Cortex of kidney (tissue), 1 donor: Measurements from ENCODE around the gene ERGIC1.
"Not testable (repeated sequence)": the region's sequence is repeated elsewhere in the genome, so short reads cannot be mapped to it uniquely, and the experiment has no call there.

Experiments
- DNase-seq: peaks from one replicate; lab custom pipeline; 2025; lab: John Stamatoyannopoulos, UW

ERGIC1 gene

DNA sequence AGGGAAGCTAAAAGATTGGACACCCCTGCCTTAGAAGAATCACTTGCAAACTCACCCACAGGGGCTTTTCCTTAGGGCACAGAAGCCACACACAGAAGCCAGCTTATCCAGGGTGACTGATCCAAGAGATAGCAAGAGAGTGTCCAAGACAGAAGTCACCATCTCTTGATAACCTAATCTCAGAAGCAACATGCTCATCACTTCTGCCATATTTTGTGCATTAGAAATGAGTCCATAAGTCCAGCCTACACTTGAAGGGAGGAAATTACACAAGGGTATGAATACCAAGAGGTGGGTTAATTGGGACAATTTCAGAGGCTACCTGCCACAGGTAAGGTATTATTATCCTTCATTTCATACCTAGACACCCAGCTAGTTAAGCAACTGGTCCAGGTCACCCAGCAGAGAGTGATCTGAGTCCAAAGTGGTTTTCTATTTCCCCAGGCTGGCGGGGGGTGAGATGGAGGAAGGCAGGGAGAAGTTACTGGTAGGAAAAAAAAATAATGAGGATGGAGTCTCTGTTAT lies 3.7 kb upstream of the ERGIC1 start:
- DNase-seq, result no peak

DNA sequence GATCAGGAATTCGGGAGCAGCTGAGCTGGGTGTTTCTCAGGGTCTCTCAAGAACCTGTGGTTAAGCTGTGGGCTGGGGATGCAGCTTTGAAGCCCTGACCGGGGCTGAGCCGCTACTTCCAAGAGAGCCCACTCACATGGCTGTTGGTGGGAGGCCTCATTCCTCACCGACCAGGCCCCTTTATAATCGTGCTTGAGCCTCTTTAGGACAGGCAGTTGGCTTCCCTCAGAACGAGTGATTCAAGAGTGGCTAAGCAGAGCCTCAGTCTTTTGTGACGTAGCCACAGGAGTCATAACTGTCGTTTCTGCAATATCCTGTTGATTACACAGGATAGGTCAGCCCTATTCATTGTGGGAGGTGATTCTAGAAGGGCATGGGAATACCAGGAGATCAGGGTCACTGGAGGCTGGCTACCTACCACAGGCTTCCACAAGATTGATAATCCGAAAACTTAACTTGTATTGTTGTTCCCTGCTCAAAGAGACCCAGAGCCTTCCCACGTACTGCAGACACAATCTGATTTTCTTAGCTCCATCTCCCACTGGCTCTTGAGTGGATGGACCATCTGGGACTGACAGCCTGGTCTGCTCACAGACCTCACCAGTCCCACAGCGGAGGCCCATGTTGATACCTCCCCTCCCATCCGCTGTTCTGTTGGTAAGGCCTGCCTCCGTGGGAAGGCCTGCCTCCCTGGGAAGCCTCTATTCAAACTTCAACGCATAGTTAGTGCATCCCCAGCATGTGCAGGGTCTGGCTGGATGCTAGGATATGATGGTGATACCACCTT lies 3.0 kb upstream of the ERGIC1 start:
- no peak for DNase-seq

DNA sequence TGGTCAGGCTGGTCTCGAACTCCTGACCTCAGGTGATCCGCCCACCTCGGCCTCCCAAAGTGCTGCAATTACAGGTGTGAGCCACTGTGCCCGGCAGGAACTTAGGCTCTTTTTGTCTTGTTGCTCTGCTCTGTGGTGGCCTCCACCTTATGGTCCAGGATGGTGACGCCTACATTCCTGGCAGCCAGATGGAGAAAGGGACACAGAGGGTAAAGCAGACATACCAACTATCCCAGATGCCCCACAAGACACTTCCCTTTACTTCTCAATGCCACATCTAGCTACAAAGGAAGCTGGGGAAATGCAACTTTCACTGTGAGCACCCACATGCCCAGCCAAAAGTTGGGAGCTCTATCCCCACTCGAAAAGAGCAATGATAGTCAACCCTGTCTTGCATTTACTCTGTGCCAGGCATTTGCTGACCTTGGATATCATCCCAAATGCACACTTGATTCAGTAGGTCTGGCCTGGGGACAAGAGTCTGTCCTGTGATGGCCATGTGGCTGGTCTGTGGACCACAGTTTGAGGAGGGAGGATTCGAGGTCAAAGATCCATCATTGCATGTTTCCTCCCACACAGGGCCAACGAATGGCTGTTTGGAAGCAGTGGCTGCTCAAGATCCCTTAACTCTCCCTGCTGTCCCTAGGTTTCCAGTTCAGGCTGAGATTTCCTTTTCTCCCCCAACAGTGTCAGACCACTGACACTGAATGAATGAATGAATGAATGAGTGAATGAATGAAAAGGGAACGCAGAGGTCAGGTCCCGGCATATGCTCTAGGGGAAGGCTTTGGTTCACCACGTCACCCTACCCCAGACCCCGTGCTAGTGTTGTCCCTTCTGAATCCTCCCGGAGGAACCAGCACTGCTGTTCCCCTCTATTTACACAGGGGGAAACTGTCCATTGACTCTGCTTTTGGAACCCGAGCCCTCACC lies 1.4 kb upstream of the ERGIC1 start:
- DNase-seq, result no peak

DNA sequence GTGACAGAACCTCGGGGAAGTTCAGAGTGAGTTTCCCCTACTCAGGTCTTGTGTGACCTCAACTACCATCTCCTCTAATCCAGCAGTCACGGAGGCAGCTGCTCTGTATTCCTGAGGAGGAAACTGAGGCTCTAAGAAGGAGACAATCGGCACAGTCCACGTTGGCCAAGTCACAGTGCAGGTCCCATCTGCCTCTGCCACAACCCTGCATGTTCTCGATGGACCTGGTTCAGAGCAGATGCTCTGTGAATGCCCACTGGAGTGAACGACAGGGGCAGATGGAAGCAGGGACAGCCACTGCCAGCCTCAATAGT lies 722 bp upstream of the ERGIC1 start:
- DNase-seq, result no peak

DNA sequence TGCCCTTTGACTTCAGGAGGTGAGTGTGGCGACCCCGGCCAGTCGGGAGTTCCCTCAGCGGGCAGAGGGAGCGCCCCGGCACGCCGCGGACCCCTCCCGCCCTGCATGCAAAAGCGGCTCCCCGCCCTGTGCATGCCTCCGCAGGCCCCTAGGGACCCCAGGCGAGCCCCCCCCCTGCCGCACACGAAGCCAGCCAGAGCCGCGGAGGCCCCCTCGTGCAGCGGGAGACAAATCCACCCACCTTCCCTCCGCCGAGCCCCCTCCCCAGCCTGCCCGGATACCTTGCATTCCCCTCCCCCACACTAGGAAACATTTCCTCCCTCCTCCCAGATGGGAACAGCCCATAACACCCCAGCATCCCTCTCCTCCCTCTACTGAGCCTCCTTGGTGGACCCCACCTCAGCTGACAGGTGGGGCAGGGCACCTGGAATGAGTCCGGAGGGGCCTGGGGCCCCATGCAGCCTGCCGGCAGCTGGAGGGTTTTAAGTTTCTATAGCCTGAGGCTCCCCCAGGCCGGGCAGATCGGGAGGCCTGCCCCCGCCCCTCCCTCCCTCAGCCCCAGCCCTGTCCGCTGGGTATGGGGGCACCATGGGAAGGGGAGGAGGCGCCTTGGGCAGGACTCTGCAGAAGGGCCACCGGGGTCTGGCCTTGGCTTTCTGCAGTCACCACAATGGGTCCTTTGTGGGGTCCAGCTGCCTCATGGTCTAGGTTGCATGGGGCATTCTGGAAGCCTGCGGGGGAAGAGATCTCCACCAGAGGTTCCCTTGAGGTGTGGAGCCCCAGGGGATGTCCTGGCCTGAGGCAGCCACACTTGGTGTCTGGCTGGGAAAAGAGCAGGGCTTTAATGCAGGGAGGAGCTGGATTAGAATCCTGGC lies 601 bp downstream of the ERGIC1 start:
- no peak for DNase-seq

DNA sequence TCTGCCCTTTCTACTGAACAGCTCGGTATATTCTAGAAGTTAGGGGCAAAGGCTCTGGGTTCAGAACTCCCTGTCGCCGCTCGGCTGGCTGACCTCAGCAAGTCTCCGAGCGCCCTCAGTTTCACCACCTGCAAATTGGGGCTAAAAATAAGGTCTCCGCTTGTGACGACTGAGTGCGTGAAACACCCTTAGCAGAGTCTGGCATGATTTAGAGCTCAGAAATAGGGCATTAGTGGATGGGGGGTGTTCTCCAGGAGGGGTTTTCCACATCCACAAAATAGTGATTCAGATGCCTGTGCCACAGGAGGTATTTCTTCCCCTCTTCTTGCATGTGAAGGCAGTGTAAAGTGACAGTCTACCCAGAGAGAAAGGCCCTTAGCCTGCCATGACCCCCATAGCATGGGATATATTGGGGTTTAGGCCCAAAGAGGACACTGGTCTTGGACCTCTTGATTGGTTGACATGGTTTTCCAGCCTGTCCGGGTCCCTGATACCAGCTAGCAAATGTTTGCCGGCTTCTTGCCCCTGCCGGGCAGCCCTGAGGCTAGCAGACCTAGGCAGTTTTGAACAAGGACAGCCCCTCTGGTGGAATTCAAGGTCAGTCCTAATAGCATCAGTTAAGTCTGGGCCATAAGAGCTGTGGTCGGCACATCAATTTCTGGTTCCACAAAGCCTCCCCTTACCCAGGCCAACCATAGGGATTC lies 1.4 kb downstream of the ERGIC1 start:
- DNase-seq, result no peak

DNA sequence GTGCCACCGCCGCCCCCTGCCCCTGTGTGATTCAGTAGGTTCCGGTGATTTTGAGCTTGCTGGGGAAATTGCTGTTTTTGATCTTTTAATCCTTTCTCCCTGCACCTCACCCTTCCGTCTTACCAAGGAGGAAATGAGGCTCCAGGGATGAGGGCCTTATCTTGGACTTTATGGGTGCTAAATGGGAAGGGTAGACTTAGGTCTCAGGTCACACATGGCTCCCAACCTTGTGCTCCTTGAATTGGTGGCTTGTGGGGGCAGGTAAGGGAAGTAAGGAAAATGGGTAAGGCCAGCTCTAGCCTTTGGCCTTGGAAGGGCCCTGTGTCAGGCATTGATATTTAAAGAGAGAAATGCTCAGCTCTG lies 1.9 kb downstream of the ERGIC1 start:
- no peak for DNase-seq

DNA sequence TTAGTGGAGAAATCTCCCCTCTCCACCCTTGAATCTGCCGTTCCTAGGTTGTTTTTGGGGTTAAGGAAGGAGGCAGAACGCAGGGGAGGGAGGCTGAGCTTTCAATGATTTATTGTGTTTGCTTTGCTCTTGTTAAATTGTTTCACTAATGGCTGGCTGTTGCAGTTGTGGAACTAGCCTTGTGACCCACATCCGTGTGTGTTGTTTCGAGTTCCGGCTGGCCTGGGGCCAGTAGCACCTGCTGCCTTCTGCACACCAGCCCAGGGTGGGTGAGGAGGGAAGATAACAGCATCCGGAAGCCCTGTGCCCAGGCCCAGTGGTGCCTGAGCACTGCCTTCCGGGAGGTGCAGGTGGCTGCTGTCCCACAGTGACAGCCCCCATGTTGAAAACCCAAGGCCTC lies 3.6 kb downstream of the ERGIC1 start:
- DNase-seq, result no peak

DNA sequence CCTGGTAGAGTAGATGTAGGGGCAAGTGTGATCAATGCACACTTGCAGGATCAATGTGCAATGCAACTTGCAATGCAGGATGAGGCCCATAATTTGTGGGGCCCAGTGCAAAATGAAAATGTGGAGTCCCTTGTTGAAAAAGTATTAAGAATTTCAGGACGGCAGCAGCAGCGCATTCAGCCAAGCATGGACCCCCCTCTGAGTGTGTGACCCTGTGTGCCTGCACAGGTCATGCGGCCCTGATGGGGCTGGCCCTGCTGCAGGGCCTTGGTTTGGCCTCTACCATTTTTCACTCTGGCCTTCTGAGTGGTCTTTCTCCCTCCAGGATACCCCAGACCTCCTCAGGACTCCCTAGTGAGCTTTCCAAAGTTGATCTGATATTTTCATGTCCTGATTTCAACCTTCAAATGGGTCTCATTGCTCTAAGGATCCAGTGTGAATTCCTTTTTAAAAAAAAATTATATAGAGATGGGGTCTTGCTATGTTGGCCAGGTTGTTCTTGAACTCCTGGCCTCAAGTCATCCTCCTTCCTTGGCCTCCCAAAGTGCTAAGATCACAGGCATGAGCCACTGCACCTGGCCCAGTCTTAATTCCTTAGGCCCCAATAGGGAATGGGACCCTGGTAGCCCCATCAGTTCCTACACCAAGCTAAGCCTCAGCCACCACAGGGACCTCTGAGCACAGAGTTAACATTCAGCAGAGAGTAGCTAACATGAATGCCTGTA lies 4.3 kb downstream of the ERGIC1 start:
- DNase-seq, result no peak

DNA sequence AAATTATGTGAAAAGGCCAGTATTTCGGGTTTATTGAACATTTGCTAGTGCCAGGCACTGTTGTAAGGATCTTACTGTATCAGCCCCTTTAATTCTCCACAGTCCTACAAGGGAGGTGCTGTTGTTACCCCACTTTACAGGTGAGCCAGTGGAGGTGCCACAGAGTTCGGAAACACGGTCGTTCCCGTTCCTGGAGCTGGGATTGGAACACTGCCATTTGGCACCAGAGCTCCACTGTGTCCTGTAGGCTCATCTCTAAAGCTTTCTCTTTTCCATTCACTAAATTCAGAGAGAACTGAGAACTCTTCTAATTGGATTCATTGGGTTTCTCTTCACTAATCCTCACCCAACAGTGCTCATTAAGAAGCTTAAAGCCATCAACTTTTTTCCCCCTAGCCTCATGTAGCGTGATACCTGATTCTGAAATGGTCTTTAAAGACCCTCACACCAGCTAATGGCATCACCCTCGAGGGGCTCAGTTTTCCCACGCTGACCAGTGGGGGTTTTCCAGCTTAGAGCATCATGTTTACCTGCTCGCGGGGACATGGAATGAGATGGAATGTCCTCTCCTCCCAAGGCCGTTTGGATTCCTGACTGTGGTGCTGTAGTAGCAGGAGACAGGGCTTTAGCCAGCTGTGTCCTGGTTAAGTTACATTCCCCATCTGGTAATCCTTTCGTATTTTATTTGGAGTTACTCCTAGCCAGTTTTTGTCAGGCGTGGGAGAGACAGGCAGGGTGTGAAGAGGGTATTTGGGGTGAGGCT lies 5.8 kb downstream of the ERGIC1 start:
- DNase-seq, result no peak

DNA sequence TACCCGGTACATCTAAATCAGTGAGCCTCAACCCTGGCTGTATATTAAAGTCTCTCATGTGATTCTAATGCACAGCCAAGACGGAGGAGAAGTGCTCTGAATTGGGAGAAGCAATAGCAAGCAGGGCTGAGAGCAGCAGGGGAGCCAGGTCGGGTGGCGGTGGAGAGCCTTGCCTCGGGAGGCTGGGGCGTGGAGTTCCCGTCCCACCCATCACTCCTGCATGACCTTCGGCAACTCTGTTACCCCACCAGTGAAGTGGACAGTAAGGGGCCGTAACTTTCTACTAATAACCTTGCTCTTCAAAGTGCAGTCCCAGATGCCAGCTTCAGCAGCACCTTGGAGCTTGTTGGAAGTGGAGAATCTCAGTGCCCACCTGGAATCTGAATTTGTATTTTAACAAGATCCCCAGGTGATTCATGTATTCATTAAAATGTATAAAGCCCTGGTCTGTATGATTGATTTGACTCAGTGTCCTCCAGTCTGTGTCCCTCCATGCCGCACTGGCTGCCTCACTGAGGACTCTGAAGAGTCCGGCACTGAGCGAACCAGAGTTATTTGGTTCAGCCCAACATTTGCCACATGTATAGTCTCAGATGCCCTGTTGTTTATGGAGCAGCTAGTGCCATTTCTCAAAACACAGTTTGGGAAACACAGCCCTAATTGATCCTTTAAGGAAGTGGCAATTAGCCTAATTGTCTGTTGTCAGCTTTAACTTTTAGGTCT lies 6.5 kb downstream of the ERGIC1 start:
- no peak for DNase-seq

DNA sequence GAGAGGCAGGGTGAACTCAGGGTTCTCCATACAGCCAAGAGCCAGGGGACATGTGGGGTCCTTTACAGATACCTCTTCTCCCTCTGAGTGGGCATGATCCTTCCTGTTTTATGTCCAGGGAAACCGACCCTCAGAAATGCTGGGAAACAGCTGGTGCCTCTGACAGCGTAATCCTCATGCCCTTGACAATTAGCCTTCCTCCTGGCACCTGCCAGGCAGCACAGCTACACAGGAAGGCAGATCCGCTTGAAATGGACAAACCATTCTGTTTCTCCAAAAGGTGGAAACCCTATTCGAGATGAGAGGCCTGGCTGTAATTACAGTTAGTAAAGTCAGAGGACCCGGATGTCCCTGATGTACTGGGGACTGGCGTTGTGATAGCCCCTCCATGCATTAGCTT lies 7.2 kb downstream of the ERGIC1 start:
- no peak for DNase-seq

DNA sequence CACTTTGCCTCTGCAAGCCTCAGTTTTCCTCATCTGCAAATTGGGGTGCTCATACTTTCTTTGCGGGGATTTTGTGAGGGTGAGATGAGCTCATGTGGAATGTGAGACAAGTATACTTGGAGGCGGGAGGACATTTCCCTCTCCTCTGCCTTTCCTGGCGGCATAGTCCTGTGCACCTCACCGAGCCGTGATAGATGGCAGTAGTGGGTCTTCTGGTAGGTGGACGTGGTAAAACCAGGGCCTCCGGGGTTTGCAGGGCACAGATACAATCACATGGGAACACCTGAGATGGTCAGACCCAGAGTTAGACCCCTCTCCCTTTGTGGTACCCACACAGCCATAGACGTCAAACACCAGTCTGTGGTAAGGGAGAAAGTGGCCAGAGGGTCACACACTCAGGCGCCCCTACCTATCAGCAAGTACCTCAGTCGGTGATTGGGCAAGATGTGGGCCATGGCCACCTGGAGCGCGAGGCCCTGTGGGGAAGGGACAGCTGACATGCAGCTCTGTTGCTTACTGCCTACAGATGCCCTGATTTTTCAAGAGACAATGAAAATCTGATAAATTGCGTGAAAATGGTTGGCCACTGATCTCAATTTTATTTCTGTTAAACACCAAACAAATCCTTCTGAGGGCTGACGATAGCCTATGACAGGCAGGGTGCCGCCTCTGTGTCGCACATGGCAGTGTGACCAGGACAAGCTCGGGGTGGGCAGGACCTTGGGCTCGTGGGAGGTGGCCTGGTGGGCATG lies 9.9 kb downstream of the ERGIC1 start:
- DNase-seq, result no peak

DNA sequence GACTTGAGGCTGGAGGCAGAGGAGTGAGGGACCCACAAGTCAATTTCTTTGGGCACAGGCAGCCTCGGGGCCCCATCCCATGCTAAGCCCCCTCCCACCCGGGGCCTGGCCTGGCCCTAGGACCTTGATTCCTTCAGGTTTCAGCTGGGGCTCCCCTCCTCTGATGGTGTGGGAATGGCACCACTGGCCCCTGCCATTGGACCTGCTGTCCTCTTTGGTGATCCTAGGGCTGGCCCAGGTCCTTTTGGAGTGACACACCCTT lies 10.5 kb downstream of the ERGIC1 start:
- DNase-seq, result no peak

DNA sequence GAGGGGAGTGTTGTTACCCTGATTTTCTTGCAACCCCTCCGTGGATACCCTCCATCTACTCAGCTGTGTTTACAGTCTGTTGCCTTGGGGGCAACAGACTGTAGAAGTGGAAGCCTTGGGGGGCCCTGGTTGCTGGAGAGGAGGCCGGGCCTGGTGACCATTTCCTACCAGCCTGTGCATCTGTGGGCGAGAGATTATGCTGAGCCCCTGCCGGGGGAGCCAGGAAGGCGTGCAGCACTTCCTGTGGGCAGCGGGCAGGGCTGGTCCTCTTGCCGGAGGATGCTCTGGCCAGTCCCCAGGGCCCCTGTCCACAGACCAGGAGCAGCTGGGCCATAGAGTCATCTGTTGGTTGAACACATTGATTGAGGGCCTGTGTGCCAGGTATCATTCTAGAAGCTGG lies 11.1 kb downstream of the ERGIC1 start:
- no peak for DNase-seq

DNA sequence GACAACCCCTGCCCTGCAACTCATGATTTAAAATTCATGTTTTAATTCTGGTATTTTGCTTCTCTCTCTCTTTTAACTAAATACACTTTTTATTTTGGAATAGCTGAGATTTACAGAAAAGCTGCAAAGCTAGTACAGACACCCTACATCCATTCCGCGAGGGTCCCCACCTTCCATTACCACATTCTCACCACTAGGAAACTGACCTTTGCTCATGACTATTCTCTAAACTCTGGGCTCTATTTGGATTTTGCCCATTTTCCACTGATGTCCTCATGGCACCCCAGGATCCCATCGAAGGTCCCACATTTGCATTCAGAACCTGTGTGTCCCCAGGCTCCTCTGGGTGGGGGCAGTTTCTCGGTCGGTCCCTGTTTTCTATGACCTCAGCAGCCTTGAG lies 11.5 kb downstream of the ERGIC1 start:
- no peak for DNase-seq

DNA sequence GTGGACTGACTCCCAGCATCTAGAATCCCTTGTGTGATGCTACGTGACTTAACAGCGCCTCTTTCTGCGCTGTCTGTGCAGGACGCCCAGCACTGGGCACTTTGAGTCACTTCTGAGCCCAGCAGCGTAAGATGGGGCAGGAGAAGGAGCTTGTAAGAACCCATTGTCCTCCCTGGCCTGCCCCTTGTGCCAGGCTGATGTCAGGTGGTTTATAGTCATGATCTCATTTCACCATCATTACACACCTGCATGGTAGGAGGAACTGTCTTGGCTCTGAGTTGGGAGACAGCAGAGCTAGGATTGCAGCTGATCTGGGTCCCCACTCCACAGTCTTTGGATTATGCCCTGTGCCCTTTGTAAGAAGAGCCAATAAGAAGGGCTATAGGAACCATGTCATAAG lies 12.2 kb downstream of the ERGIC1 start:
- DNase-seq, result no peak

DNA sequence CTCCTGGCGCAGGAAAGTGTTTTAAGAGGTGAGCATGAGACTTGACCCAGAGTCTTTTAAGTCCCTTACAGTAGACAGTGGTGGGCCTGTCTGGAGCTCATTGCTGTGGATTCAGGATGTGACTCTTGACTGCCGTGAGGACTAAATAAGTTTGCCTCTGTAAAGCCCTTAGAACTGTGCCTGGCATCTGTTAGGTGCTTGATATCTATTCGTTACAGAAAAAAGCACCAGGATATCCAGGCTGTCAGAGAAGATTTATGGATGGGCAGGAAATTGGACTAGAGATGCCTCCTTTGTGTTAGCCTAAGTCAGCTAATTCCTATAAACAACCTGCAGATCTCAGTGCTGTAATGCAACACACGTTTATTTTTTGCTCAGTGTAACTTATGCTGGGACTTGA lies 12.6 kb downstream of the ERGIC1 start:
- DNase-seq, result no peak

DNA sequence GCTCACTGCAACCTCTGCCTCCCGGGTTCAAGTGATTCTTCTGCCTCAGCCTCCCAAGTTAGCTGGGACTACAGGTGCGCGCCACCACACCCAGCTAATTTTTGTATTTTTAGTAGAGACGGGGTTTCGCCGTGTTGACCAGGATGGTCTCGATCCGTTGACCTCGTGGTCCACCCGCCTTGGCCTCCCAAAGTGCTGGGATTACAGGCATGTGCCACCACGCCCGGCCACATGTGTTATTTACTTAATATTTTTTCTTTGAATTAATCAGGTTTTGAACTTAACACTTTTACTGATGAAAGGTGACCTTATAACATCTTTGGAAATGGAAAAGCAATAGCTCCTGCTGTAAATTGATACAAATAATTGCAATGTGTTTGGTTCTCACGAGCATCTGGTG lies 13.5 kb downstream of the ERGIC1 start:
- DNase-seq, result not testable (repeated sequence)
